Prostate gland (tissue), 2 donors: Measurements from ENCODE around the gene FARP1. TPM values are rescaled to one million over a fixed set of nuclear protein-coding genes. Genes with fewer than 3 reads are reported as not detected.

Experiments
- DNase-seq: peaks from one replicate; pipeline ENCODE4 v3.0.0-alpha.2; 2019; ENCODE audit warnings: low spot score
- H3K27ac ChIP-seq, 2 donors: fragments of 200-600 bp; sonication (generic); 2 replicates each; pipeline ENCODE4 v1.5.1; 2017 to 2019
- H3K27me3 ChIP-seq: fragments of 200-600 bp; sonication (generic); replicated peaks from 2 replicates; pipeline ENCODE4 v1.5.1; 2019; ENCODE audit not compliant: insufficient read depth
- H3K36me3 ChIP-seq, 2 donors: fragments of 200-600 bp; sonication (generic); 1 replicate in 1 of 2; 2 replicates in 1 of 2; pipeline versions ENCODE4 v1.5.1 to v1.8.1; 2017 to 2019
- H3K4me1 ChIP-seq: fragments of 200-600 bp; sonication (generic); replicated peaks from 2 replicates; pipeline ENCODE4 v1.5.1; 2019
- H3K4me3 ChIP-seq, 2 donors: fragments of 200-600 bp; sonication (generic); 2 replicates each; pipeline ENCODE4 v1.5.1; 2017 to 2019
- H3K9me3 ChIP-seq: fragments of 200-600 bp; sonication (generic); 2 replicates; pipeline ENCODE4 v1.5.1; 2017
- CTCF ChIP-seq, 4 experiments: fragments of 200-600 bp in 2 of 4; fragments of 450-650 bp in 2 of 4; sonication (generic) in 2 of 4; IDR thresholded peaks; 1 replicate in 3 of 4; 2 replicates in 1 of 4; pipeline ENCODE4 v1.5.1; 2016 to 2019; ENCODE audit warnings: antibody characterized with exemption in 4 of 4, mild to moderate bottlenecking in 2 of 4, moderate library complexity in 2 of 4
- POLR2A ChIP-seq: fragments of 450-650 bp; IDR thresholded peaks from one replicate; pipeline ENCODE4 v1.6.1; 2016; ENCODE audit warnings: antibody characterized with exemption, mild to moderate bottlenecking
- POLR2AphosphoS5 ChIP-seq: sonication (generic); formaldehyde crosslinking; IDR thresholded peaks from one replicate; pipeline ENCODE4 v1.6.1; 2017; ENCODE audit warnings: antibody characterized with exemption
- WGBS: methylation state at CpG from one replicate; pipeline ENCODE4 v1.1.5; 2018; 5-methylcytosine and 5-hydroxymethylcytosine counted together
- intact Hi-C: fragments of 100-400 bp; cut with DNase I; formaldehyde crosslinking; loops from one replicate; pipeline ENCODE4 v1.14.2; 2022
- total RNA-seq, 2 donors: library from RNA; depleted of rRNA; stranded (reverse); fragments of >200 nt; gene quantifications; one replicate each; pipeline ENCODE4 v1.1.0, GENCODE V29; 2016

FARP1 gene
- total RNA-seq, 2 donors from 2014 or later, result 70.6 to 77.5 TPM

- Histone ChIP-seq H3K27me3 (no peaks in the 10 kb centered on the region), H3K4me1 (no peaks in the 10 kb centered on the region), H3K27ac (no peak overlapping the region), H3K36me3 (no peaks in the 10 kb centered on the region), H3K9me3 (no peaks in the 10 kb centered on the region), H3K4me3 (no peak overlapping the region)
- intact Hi-C loops, result loop anchor here (10.0 kb wide), 2 partner anchors 361 to 541 kb away; no protein-coding TSS in a partner anchor
- TF ChIP-seq POLR2AphosphoS5, result no peak
- no peak for TF ChIP-seq POLR2A
- TF ChIP-seq CTCF (IDR thresholded peaks at IDR 0.05), result no peak
- WGBS, result 74% methylated on average over 14 of the region's 16 CpGs
- DNase-seq, result no peak
These were observed 253.3 kb downstream of the FARP1 start for GRCh38 chr13:98396071-98396710.

GRCh38 chr13:98397221-98397620, 254.3 kb downstream of the FARP1 start:
- Histone ChIP-seq H3K27me3 (no peaks in the 10 kb centered on the region), H3K27ac (no peak overlapping the region), H3K36me3 (no peaks in the 10 kb centered on the region), H3K4me3 (no peak overlapping the region), H3K9me3 (no peaks in the 10 kb centered on the region), H3K4me1 (no peaks in the 10 kb centered on the region)
- TF ChIP-seq CTCF (IDR thresholded peaks at IDR 0.05) (peak in 2 of 4 experiments; percentile 13 to 34), POLR2A (no peak)
- 79% methylated on average over 1 of the region's 1 CpG for WGBS
- no peak for DNase-seq
- intact Hi-C loops, result loop anchor here (10.0 kb wide), 2 partner anchors 362 to 542 kb away; no protein-coding TSS in a partner anchor

- Histone ChIP-seq H3K4me1 (no peaks in the 10 kb centered on the region), H3K4me3 (no peak overlapping the region), H3K9me3 (no peaks in the 10 kb centered on the region), H3K27ac (no peak overlapping the region), H3K36me3 (no peaks in the 10 kb centered on the region), H3K27me3 (no peaks in the 10 kb centered on the region)
- DNase-seq, result no peak
- intact Hi-C loops, result loop anchor here (2.0 to 10.0 kb wide), 3 partner anchors 257 to 543 kb away; no protein-coding TSS in a partner anchor
- WGBS, result 79% methylated on average over 7 of the region's 7 CpGs
- TF ChIP-seq CTCF (IDR thresholded peaks at IDR 0.05) (no peak), POLR2AphosphoS5 (no peak), POLR2A (no peak)
These were observed 255.0 kb downstream of the FARP1 start for GRCh38 chr13:98397861-98398260.

GRCh38 chr13:98398581-98398980, 255.7 kb downstream of the FARP1 start:
- WGBS, result 81% methylated on average over 5 of the region's 5 CpGs
- TF ChIP-seq CTCF (IDR thresholded peaks at IDR 0.05) (no peak), POLR2A (no peak), POLR2AphosphoS5 (no peak)
- intact Hi-C loops, result loop anchor here (2.0 to 10.0 kb wide), 3 partner anchors 258 to 544 kb away; no protein-coding TSS in a partner anchor
- Histone ChIP-seq H3K4me1 (no peaks in the 10 kb centered on the region), H3K27me3 (no peaks in the 10 kb centered on the region), H3K4me3 (no peak overlapping the region), H3K36me3 (no peaks in the 10 kb centered on the region), H3K27ac (no peak overlapping the region), H3K9me3 (no peaks in the 10 kb centered on the region)
- no peak for DNase-seq

- H3K4me1 ChIP-seq, result no peaks in the 10 kb centered on the region
- intact Hi-C loops, result loop anchor here (2.0 to 10.0 kb wide), 3 partner anchors 259 to 545 kb away; no protein-coding TSS in a partner anchor
- no peak for TF ChIP-seq POLR2AphosphoS5
- no peak for TF ChIP-seq CTCF (IDR thresholded peaks at IDR 0.05)
- no peak for TF ChIP-seq POLR2A
- DNase-seq, result no peak
- H3K27me3 ChIP-seq, result no peaks in the 10 kb centered on the region
- H3K27ac ChIP-seq, result no peak overlapping the region
- no peak overlapping the region for H3K4me3 ChIP-seq
- no peaks in the 10 kb centered on the region for H3K36me3 ChIP-seq
- no peaks in the 10 kb centered on the region for H3K9me3 ChIP-seq
- 71% methylated on average over 4 of the region's 4 CpGs for WGBS
These were observed 256.9 kb downstream of the FARP1 start for GRCh38 chr13:98399756-98400155.
